Vagina (tissue), 2 donors: ENCODE data around the gene VPS72.

Source experiments
- POLR2A ChIP-seq, 2 donors: fragments of 450-650 bp; IDR thresholded peaks; one replicate each; pipeline ENCODE4 v1.6.1; 2017; ENCODE audit warnings: antibody characterized with exemption in 2 of 2, mild to moderate bottlenecking in 2 of 2, moderate library complexity in 2 of 2
- TF ChIP-seq, protein P1 (sequence below), 3 experiments: fragments of 450-650 bp in 2 of 3; fragments of 200-600 bp in 1 of 3; sonication (generic) in 1 of 3; IDR thresholded peaks; one replicate each; pipeline ENCODE4 v1.5.1; 2017 to 2019; ENCODE audit warnings: antibody characterized with exemption in 3 of 3, mild to moderate bottlenecking in 2 of 3, moderate library complexity in 2 of 3

DNA sequence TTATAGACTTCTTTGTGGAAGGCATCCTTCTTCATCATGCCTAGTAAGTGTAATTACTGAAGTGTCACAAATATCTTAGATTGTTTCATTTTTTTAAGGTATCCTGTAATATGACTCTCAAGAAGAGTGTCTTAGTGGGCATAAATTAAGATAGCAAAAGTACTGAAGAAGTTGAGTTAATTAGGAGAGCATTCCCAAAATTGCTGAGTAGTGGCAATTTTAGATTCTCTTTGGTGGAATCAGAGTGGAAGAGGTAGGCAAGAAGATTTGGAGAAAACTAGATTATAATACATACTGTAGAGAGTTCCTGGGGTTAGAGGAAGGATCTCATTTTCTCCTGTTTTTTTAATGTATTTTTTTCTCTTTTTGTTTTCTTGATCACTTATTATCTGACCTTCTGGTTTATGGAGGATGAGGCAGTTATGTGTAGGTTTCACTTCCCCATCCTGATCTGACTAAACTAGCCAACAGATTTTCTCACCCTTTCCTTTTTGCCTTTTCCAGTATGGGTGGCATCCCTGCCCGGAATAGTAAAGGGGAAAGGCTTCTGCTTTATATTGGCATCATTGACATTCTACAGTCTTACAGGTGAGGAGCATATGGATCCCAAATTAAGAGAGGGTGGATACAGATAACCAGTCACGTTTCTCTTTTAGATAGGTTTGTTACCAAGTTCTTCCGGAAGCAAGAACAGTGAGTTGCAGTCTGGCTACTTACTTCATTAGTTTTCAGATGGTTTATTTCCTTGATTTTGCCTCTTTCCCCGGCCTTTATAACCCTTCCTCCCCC is 47.9 kb upstream of the VPS72 start:
- TF ChIP-seq, protein P1, sequence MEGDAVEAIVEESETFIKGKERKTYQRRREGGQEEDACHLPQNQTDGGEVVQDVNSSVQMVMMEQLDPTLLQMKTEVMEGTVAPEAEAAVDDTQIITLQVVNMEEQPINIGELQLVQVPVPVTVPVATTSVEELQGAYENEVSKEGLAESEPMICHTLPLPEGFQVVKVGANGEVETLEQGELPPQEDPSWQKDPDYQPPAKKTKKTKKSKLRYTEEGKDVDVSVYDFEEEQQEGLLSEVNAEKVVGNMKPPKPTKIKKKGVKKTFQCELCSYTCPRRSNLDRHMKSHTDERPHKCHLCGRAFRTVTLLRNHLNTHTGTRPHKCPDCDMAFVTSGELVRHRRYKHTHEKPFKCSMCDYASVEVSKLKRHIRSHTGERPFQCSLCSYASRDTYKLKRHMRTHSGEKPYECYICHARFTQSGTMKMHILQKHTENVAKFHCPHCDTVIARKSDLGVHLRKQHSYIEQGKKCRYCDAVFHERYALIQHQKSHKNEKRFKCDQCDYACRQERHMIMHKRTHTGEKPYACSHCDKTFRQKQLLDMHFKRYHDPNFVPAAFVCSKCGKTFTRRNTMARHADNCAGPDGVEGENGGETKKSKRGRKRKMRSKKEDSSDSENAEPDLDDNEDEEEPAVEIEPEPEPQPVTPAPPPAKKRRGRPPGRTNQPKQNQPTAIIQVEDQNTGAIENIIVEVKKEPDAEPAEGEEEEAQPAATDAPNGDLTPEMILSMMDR (IDR thresholded peaks at IDR 0.05): no peak
- TF ChIP-seq POLR2A (IDR thresholded peaks at IDR 0.05): no peak
